ENCODE results near the gene ELFN2. TPM values are rescaled to one million over a fixed set of nuclear protein-coding genes. Genes with fewer than 3 reads are reported as not detected.
A peak's percentile ranks its signal among the peaks of the same experiment; 100 is the strongest.

Gene ELFN2
- polyA plus RNA-seq, 1 donor from 2014 or later, result not detected

DNA sequence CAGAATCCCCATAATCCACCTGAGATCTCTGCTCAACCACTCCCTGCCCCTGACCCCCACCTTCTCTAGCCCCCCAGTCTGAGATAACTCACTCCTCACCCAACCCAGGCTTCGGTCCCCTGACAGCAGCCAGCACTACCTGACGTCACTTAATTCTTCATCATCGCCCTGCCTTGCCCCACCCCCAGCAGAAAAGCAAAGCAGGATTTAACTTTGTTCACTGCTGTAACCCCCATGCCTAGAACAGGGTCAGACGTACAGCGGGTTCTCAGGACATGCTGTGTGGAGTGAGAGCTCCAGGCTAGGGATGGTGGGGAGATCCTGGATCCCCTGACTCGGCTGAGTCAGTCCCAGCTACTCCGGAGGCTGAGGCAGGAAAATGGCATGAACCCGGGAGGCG, 45.8 kb downstream of the ELFN2 start:
- H3K4me1 Mint-ChIP-seq, result peaks cover 0 to 4% (median 1%) of the 10 kb centered on the region in 3 donors
- peak overlapping the region in 1 of 4 donors; percentile 41 for H3K4me3 Mint-ChIP-seq
- no peak overlapping the region for H3K27ac Mint-ChIP-seq
- H3K9me3 Mint-ChIP-seq, result peaks cover 0 to 1% (median 0%) of the 10 kb centered on the region in 3 donors
- peaks cover 36% of the 10 kb centered on the region for H3K27me3 Mint-ChIP-seq
- H3K36me3 Mint-ChIP-seq, result peaks cover 2% of the 10 kb centered on the region

DNA sequence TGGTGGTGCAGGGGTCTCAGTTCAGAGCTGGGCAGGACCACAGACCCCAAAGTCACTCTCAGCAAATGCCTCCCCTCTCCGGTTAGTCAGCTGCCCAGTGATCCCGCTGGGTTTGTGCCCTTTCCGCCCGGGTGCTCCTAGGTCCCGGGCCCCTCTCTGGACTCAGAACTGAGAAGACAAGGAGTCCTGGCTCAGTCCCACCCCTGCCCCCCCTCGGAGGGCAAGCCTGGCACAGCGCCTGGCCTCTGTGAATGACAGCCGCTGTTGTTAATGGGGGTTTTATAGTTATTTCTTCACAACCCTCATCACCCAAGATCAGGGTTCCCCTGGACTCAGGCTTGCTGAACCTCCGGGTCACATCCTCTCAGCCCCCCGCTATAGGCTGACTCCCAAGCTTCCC, 47.6 kb downstream of the ELFN2 start:
- Mint-ChIP-seq H3K9me3 (peaks cover 0 to 1% (median 0%) of the 10 kb centered on the region in 3 donors), H3K27ac (no peak overlapping the region), H3K27me3 (peaks cover 40% of the 10 kb centered on the region), H3K4me1 (peaks cover 0 to 4% (median 1%) of the 10 kb centered on the region in 3 donors), H3K36me3 (peaks cover 2% of the 10 kb centered on the region), H3K4me3 (no peak overlapping the region)

DNA sequence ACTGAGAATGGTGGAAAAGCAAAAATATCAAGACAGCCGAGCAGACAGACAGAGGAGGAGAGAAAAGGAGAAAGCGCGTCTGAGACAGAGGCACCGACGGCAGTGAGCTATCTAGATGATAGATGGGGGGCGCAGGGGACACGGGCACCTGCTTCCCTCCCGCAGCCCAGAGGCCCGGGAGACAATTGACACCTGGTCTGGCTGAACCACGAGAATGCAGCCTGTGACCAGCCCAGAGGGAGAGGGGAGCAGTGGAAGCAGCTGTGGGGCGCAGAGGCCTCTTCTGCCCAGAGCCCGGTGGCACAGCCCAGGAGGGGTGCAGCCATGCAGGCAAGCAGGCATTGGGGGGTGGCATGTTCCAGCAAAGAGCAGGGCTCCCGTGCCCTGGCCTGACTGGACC, 48.2 kb downstream of the ELFN2 start:
- H3K36me3 Mint-ChIP-seq, result peaks cover 2% of the 10 kb centered on the region

DNA sequence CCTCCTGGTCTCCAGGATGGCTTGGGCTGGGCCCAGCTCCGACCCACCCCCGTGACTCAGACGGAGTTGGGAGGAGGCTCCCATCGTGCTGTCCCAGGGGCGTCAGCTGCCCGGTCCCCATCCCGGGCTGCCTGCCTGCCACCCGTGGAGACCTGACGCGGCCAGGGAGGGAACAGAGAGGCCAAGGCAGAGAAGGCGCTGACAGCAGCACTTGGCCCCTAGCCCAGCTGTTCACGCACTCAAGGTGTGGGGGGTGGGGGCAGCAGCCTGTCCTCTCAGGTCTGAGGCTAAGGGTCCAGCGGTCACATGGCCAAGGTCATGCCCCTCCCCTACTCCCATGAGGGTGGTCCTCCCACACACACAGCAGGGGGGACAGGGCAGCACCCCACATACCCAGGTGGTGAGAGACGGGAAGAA, 48.6 kb downstream of the ELFN2 start:
- peaks cover 2% of the 10 kb centered on the region for H3K36me3 Mint-ChIP-seq
- H3K4me1 Mint-ChIP-seq, result peaks cover 0 to 4% (median 1%) of the 10 kb centered on the region in 3 donors
- no peak overlapping the region for H3K4me3 Mint-ChIP-seq
- peaks cover 0 to 1% (median 0%) of the 10 kb centered on the region in 3 donors for H3K9me3 Mint-ChIP-seq
- H3K27ac Mint-ChIP-seq, result no peak overlapping the region
- peaks cover 40% of the 10 kb centered on the region for H3K27me3 Mint-ChIP-seq

More for the DNA sequence above, 48.2 kb downstream of the ELFN2 start:
- Mint-ChIP-seq H3K4me1 (peaks cover 0 to 4% (median 1%) of the 10 kb centered on the region in 3 donors), H3K4me3 (no peak overlapping the region), H3K27ac (no peak overlapping the region), H3K9me3 (peaks cover 0 to 1% (median 0%) of the 10 kb centered on the region in 3 donors), H3K27me3 (peaks cover 40% of the 10 kb centered on the region)

DNA sequence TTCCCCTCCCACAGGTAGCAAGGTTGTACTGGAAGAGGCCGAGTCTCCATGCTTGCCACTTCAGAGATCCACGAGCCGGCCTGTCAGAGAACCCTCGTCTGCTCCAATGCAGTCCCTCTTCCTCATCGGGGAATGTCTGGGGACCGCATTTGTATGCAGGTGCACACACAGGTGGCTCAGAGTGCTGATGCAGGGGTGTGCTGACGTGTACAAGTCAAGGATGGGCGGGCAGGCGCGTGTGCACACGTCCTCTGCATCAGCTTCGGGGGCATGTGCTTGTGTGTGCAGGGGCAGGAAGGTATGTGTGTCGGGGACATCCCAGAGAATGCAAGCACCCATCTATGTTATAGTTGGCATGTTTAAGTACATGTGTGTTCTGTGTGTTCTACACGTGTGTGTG, 49.4 kb downstream of the ELFN2 start:
- peaks cover 36% of the 10 kb centered on the region for H3K27me3 Mint-ChIP-seq
- no peaks in the 10 kb centered on the region for H3K36me3 Mint-ChIP-seq
- no peak overlapping the region for H3K4me3 Mint-ChIP-seq
- no peak overlapping the region for H3K27ac Mint-ChIP-seq
- H3K9me3 Mint-ChIP-seq, result peaks cover 0 to 1% (median 0%) of the 10 kb centered on the region in 3 donors
- H3K4me1 Mint-ChIP-seq, result peaks cover 0 to 4% (median 1%) of the 10 kb centered on the region in 3 donors

DNA sequence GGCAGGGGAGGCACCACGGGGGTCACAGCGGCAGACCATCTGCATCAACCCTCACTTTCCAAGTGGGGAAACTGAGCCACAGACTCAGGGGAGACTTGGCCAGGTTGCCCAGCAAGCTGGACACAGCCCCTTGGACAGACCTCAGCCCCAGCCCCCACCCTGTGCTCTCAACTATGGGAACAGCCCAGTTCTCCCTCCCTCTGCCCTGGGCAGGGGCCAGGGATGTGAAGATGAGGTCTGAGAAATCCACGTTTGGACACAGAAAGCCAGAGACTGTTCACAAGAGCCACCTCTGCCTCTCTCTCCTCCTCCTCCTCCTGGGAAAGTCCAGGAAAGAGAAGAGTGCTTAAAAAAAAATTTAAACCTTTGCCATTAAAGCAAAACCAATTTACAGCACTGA, 50.1 kb downstream of the ELFN2 start:
- Mint-ChIP-seq H3K4me3 (no peak overlapping the region), H3K4me1 (peaks cover 0 to 4% (median 1%) of the 10 kb centered on the region in 3 donors), H3K27me3 (peaks cover 34% of the 10 kb centered on the region), H3K27ac (no peak overlapping the region), H3K36me3 (no peaks in the 10 kb centered on the region), H3K9me3 (peaks cover 0 to 1% (median 0%) of the 10 kb centered on the region in 3 donors)

DNA sequence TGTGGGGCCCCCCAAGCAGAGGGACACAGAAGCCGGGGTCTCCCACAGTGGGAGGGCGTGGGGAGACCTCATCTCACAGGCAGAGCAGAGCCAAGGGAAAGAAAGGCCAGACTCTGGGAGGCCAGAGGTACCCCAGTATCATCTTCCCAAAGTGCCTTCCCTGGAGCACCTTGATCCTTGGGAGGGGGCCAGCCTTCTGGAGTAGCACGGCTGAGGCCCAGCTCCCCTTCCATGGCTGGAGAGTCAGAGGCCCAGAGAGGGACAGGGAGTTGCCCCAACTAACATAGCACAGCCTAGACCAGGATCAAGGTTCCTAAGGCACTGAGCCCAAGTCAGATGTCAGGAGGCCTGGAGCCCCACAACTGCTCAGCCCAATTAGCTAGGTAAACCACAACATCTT, 50.6 kb downstream of the ELFN2 start:
- Mint-ChIP-seq H3K9me3 (peaks cover 0 to 1% (median 0%) of the 10 kb centered on the region in 3 donors), H3K4me1 (peaks cover 0 to 4% (median 1%) of the 10 kb centered on the region in 3 donors), H3K36me3 (no peaks in the 10 kb centered on the region), H3K27ac (no peak overlapping the region), H3K27me3 (peaks cover 34% of the 10 kb centered on the region), H3K4me3 (no peak overlapping the region)

DNA sequence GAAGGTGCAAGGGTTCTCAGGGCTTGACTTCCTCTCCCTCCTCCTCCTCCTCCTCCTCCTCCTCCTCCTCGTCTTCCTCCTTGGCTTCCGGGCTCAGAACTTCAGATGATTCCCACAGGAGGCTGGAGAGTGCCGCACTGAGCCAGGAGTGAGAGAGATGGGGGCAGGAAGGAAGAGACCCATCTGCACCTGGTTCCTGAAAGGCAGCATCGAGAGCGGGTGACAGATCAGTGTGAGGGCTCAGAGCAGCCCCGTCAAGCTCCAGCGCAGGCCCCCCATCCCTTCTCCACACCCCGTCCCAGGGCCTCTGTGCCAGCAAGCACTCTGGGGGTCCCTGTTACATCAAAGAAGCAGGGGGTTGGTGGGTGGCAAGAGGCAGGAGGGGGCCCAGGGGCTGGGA, 51.5 kb downstream of the ELFN2 start:
- H3K4me1 Mint-ChIP-seq, result peaks cover 0 to 6% (median under 1%) of the 10 kb centered on the region in 3 donors
- H3K27me3 Mint-ChIP-seq, result peaks cover 28% of the 10 kb centered on the region
- H3K9me3 Mint-ChIP-seq, result peaks cover 0 to 1% (median 0%) of the 10 kb centered on the region in 3 donors
- no peak overlapping the region for H3K4me3 Mint-ChIP-seq
- H3K27ac Mint-ChIP-seq, result no peak overlapping the region
- no peaks in the 10 kb centered on the region for H3K36me3 Mint-ChIP-seq

DNA sequence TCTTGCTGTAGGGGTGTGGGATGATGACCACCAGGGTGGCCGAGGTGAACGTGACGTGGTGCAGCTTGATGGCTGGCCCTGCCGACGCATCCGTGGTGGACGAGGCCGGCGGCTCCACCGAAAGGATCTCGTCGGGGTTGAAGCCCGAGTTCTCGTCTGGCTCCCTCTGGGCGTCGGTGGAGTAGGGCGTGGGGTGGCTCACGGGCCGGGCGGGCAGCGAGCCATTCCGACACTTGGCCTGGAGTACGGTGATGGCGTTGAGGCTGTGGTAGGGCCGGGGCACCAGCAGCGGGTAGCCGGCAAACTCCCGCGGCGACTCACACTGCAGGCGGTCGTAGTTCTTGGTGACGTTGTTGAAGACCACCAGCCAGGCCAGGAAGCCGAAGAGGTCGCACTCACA, 52.7 kb downstream of the ELFN2 start:
- Mint-ChIP-seq H3K9me3 (peaks cover 0 to 1% (median 0%) of the 10 kb centered on the region in 3 donors), H3K36me3 (peaks cover 2% of the 10 kb centered on the region), H3K27ac (no peak overlapping the region), H3K4me1 (peaks cover 5 to 12% (median 6%) of the 10 kb centered on the region in 3 donors), H3K4me3 (no peak overlapping the region), H3K27me3 (peaks cover 28% of the 10 kb centered on the region)

DNA sequence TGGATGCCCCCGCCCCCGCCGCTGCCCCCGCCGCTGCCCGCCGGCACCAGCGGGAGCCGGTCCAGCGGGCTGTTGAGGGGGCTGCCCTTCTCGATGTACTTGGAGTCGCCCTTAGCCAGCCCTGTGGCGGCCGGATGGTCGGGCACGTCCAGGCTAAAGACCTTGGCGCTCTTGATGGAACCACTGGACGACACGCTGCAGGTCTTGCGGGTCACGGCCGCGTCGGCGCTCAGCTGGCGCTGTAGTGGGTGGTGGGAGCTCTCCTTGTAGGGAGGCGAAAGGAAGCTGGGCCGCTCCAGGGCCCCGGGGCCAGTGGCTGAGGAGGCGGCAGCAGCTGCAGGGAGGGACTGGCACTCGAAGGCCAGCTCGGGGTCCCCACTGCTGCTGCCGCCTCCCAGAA, 53.8 kb downstream of the ELFN2 start:
- H3K27me3 Mint-ChIP-seq, result peaks cover 25% of the 10 kb centered on the region
- H3K9me3 Mint-ChIP-seq, result peaks cover 0 to 1% (median 0%) of the 10 kb centered on the region in 3 donors
- peaks cover 6 to 12% (median 10%) of the 10 kb centered on the region in 3 donors for H3K4me1 Mint-ChIP-seq
- H3K27ac Mint-ChIP-seq, result no peak overlapping the region
- H3K36me3 Mint-ChIP-seq, result peaks cover 2% of the 10 kb centered on the region
- H3K4me3 Mint-ChIP-seq, result no peak overlapping the region

DNA sequence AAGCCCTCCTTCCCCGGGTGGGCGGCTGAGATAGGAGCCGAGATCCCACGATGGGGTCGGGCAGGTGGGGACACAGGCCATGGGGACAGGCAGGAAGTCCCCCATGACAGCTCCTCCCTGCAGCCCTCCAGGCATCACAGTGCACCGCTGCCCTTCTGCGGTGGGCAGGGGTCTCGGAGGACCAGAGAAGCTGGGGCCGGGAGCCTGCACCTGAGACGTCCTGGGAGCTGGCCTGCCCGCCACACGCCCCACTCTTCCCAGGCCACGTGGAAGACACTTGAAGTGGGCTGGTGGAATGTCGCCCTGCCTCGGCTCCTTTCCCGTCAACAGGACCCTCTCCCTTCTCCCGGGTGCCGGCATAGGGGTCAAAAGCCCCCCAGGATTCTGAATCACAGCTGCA, 55.4 kb downstream of the ELFN2 start:
- peaks cover 2% of the 10 kb centered on the region for H3K36me3 Mint-ChIP-seq
- H3K9me3 Mint-ChIP-seq, result no peaks in the 10 kb centered on the region
- H3K27ac Mint-ChIP-seq, result no peak overlapping the region

DNA sequence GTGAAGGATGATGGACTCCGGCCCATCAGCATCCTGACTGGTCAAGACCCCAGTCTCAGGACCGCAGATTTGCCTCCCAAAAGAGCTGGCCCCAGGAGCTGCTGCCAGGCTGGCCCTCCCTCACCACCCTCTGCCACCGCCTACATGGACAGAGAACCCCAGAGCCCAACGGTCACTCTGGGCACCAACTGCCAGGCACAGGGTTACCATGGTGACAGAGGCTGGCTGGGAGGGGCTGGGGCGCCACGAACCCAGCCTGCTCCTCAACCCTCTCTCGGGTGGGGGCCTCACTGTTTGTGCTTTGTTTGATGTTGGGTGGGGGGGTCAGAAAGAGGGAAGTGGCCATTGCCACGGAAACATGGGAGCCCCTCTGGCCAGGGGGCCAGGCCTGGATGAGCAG, 55.8 kb downstream of the ELFN2 start:
- Mint-ChIP-seq H3K27ac (no peak overlapping the region), H3K9me3 (no peaks in the 10 kb centered on the region), H3K4me1 (peaks cover 6 to 11% (median 9%) of the 10 kb centered on the region in 3 donors), H3K36me3 (peaks cover 2% of the 10 kb centered on the region), H3K27me3 (peaks cover 12% of the 10 kb centered on the region), H3K4me3 (no peak overlapping the region)

More for the DNA sequence above, 55.4 kb downstream of the ELFN2 start:
- Mint-ChIP-seq H3K4me3 (peak overlapping the region in 1 of 4 donors; percentile 23), H3K27me3 (peaks cover 16% of the 10 kb centered on the region), H3K4me1 (peaks cover 6 to 11% (median 9%) of the 10 kb centered on the region in 3 donors)

DNA sequence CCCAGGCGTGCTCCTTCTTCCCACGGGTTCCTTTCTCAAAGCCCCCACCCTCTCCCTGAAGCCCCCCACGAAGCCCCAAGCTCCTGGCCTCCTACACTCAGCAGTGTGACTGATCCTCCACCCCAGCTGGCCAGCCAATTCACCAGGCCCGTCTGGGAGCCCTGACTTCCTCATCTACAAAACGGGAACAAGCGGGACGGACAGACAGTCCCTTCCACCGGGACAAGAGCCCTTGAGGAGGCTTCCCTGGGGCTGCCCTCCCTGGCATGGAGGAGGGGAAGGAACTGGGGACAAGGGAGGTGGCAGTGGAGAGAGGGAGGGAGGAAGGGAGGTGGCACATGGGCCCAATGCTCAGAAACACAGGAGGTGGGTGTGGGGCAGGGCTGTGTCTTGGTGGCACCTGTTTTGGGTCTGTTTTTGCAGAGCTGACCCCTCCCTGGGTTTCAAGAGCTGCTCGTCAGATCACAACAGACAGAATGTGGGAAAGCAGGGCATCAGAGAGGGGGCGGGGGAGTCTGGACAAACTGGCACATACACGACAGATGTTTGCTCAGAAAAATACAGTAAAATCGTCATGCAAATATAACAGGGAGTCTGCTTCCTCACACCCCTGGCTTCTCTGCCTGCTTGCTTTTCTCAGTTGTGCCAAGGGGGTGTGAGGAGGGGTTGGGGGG, 56.8 kb downstream of the ELFN2 start:
- H3K4me1 Mint-ChIP-seq, result peaks cover 15 to 17% (median 17%) of the 10 kb centered on the region in 3 donors
- H3K9me3 Mint-ChIP-seq, result no peaks in the 10 kb centered on the region
- H3K27me3 Mint-ChIP-seq, result peaks cover 4% of the 10 kb centered on the region
- peaks cover 2% of the 10 kb centered on the region for H3K36me3 Mint-ChIP-seq
- H3K4me3 Mint-ChIP-seq, result peak overlapping the region; percentile 16 to 93 (median 56)
- peak overlapping the region in 2 of 3 donors; percentile 78 to 86 for H3K27ac Mint-ChIP-seq

DNA sequence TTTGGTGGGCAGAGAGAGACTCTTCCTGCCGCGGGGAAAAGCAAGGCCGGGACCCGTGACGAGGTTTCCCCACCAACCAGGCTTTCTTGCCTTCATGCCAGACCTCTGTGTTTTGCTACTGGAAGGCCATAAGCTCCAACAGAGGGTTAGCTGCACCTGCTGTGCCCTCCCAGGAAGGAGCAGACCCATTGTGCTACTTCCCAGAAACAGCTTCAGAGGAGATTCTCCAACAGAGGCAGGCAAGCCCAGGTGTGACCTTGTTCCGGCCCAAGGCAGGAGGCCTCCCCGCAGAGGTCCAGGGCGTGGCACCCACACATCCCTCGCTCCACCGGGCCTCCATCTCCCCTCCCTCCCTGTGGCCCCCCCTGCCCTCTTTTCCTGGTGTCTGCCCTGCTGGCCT, 57.8 kb downstream of the ELFN2 start:
- no peaks in the 10 kb centered on the region for H3K27me3 Mint-ChIP-seq
- H3K36me3 Mint-ChIP-seq, result peaks cover 4% of the 10 kb centered on the region
- no peaks in the 10 kb centered on the region for H3K9me3 Mint-ChIP-seq
- H3K4me1 Mint-ChIP-seq, result peaks cover 20 to 21% (median 21%) of the 10 kb centered on the region in 3 donors
- H3K4me3 Mint-ChIP-seq, result peak overlapping the region in 2 of 4 donors; percentile 22 to 54
- peak overlapping the region in 1 of 3 donors; percentile 86 for H3K27ac Mint-ChIP-seq

DNA sequence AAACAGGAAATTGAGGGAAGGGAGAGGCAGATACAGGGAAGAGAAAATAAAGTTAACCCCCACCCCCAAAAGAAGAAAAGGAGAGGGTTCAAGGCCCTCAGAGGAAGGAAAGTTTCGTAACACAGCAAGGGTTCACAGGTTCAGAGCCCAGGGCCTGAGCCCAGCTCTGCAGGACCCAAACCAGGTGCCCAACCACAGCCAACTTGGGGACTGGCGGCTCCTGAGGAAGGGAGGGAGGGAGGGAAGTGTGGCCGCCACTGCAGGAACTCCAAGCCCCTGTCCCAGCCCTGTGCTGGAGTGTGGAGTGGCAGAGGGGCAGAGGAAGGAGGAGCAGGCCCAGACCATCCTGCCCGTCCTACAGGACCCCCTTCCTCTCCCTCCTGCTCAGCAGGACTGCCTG, 59.2 kb downstream of the ELFN2 start:
- Mint-ChIP-seq H3K27ac (no peak overlapping the region), H3K4me3 (no peak overlapping the region), H3K27me3 (no peaks in the 10 kb centered on the region), H3K4me1 (peaks cover 21 to 22% (median 21%) of the 10 kb centered on the region in 3 donors), H3K9me3 (no peaks in the 10 kb centered on the region), H3K36me3 (peaks cover 4% of the 10 kb centered on the region)

DNA sequence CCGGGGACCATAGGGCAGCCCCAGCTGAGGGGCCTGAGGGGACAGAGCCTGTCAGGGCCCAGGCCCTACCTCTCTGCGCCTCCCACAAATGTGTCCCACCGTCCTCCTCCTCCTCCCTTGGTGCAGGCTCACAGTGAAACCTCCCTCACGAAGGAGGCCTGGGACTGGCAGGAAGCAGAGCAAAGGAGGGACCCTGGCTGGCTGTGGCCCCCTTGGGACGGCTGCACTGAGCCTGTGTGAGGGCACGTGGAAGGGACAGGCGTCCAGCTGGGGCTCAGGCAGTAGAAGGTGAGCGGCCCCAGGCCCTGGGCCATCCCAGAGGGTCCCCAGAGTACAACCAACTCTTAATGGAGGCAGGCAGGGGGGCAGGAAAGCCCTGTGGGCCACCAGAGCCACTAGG, 60.7 kb downstream of the ELFN2 start:
- H3K27me3 Mint-ChIP-seq, result no peaks in the 10 kb centered on the region
- peaks cover 21 to 22% (median 21%) of the 10 kb centered on the region in 3 donors for H3K4me1 Mint-ChIP-seq
- no peaks in the 10 kb centered on the region for H3K9me3 Mint-ChIP-seq
- H3K4me3 Mint-ChIP-seq, result peak overlapping the region in 1 of 4 donors; percentile 58
- peaks cover 4% of the 10 kb centered on the region for H3K36me3 Mint-ChIP-seq
- no peak overlapping the region for H3K27ac Mint-ChIP-seq

Data from IgD-negative memory B cell (primary cell).